Fibroblast of gingiva (primary cell): ENCODE data around the gene KCTD11.

Experiments
- DNase-seq: peaks from one replicate; pipeline ENCODE4 v3.0.0-alpha.2; 2011; ENCODE audit warnings: low read depth

Gene KCTD11

DNA sequence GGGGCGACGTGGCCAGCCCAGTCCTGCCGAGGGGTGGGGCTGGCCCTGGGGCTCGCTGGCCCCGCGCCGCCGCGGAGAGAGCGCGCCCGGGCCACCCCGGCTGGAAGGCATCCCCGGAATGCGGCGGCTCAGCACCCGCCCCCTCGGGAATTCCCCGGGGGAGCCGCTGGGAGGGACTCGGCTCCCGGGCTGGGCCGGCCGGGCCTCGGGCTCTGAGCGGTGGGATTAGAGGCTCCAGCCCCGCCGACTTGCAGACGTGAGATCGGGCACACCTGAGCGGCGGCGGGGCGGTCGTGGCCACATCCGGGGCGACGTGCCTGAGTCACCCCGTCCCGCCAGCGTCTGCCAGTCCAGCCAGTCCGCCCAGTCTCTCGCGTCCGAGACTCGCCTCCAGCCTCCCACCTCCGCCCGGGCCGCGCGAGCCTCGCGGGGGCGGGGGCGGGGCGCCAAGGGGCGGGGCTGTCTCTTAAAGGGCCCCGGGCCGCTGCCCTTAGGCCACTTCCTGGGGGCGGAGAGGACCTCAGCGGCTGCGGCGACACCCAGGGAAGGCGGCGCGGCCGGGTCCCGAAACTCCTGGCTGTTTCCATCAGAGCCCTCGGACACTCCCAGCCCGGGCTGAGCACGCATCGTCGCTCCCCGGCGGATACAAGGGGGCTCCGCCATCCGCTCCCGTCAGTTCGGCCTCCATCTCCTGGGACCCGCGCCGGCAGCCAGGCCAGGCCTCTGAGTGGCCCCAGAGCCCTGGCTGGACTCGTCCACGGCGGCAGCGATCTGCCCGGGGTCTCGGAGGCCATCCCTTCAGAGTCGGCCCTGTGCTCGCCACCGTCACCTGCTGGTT is at the start of gene KCTD11:
TSS of gene KCTD11 (plus strand) at position 498 of the 838 bp plus-strand sequence.
- peak; percentile 93 for DNase-seq

DNA sequence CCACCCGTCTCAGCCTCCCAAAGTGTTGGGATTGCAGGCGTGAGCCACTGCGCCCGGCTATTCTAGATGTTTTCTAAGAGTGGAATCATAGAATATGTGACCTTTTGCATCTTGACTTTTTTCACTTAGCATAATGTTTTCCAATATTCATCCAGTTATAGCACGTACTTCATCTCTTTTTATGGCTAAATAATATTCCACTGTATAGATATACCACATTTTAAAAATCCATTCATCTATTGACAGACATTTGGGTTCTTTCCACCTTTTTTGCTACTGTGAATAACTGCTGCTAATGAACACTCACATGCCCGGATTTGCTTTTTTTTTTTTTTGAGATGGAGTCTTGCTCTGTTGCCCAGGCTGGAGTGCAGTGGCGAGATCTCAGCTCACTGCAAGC is 47.8 kb upstream of the KCTD11 start:
- DNase-seq, result no peak

DNA sequence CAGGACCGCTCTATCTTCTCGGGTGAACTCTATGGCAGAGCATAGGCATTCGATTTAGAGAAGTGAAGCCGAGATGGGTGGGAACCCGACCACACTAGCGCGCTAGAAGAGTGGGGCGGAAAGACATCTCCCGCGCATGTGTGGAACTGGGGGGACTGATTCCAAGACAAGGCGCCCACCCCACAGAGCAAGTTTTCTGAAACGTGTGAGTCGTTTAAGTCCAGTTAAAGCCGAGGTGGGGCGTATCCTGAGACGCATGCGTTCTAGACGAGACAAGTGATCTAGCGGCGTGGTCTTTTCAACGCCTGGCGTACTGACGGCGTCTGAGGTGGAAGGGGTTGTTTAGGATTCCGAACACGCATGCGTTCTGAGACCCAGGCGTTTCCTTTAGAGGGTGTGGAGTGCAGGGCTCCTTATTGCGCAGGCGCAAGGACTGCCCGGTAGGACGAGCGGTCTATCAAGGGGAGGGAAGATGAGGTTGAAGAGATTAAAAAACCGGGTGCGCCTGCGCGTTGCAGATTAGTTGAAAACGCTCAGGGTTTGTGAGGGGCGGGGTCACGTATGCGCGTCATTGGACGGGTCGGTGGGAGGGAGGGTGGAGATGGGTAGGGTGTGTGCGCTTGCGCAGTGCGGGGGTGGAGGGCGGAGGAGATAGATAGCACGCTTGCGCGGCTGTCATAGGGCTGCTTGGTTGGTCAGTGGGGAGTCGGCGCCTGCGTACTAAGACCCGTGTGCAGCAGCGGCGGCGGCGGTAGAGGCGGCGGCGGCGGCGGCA is 44.9 kb upstream of the KCTD11 start, which contains the start of gene EIF5A:
TSS of gene EIF5A (plus strand) at position 718 of the 775 bp plus-strand sequence. CDS start 2,008 bp downstream, outside the sequence.
- DNase-seq, result peak; percentile 100

DNA sequence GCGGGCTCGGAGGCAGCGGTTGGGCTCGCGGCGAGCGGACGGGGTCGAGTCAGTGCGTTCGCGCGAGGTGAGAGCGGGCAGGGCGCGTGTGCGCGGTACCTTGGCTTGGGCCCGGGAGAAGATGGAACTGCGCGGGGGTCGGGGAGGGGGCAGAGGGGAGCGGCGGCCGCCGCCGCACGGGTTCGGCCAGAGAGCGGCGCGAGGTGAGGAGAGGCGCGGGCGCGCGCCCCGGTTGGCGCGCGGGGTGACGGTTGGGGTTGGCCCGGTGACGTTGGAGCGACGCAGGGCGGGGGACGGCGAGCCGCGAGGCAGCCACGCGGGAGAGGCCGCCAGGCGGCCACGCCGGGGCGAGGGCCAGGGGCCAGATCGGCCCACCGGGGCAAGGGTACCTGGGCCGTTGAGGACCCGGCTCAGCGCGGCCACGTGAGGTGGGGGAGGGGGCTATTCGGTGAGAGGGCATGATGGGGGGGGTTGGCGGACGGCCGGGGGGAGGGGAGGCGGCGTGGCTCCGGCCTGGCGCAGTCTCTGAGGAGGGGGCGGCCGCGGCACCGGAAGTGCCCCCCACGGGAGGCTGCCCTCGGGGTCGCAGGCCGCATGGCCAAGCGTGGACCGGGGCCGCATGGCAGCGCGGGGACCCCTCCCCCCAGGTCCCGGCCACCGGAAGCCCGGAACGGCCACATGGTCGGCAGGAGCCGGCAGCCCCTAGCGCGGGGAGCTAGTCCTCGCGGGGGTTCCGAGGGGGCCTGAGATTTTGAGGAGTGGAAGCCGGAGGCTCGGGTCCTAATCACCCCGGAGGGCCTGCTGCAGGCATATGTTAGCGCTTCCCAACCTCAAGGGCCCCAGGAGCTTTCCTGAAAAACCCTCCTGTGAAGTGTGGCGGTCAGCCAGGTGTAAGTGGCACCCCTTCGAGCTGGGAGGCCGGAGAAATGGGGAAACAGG is 44.0 kb upstream of the KCTD11 start:
- peak; percentile 45 for DNase-seq

DNA sequence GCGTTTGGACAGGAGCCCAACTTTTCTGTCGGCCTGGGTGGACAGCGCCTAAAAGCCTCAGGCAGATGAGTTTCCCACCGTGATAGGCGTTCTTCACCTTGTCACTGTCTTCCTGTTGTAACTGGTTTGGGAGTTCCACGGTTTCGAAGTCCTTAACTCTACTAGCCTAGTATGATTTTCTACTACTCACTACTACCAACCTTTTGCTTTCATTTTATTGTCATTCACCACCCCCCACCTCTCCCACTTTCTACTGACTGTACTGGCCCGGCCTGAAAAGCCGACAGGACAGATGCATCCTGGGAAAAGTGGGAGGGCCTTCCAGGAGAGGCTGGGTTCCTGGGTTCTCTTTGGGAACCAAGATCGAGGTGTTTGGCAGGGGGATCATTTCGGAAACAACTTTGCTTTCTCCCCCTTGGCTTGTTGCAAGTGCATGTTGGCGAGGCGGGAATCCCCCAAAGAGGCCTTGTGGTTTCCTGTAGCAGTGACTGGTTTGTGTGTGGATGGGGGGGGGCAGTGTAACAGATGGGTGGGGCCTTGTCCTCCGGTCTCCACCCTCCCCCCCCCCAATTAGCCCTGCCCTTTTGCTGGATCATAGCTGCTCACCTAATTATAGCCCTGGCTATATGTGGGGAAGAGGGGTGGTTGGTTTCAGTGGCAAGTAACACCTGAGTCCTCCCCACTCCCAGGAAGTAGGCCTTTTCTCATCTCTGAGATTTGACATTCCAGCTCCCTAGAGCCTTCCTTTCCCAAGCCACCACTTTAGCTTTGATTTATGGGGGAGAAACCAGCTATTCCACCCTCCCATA is 43.1 kb upstream of the KCTD11 start:
- peak; percentile 72 for DNase-seq

DNA sequence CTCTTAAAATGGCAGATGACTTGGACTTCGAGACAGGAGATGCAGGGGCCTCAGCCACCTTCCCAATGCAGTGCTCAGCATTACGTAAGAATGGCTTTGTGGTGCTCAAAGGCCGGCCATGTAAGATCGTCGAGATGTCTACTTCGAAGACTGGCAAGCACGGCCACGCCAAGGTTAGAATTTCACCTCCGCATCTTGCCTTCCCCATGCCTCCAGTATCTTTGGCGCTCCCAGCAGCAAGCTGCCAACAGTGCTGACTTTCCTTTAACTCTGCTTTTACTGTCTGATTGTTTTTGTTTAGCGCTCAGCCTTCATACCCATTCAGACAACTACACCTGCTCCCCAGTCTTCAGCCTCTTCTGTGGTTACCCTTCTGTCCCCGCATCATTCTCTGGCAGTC is 42.3 kb upstream of the KCTD11 start:
- DNase-seq, result no peak

DNA sequence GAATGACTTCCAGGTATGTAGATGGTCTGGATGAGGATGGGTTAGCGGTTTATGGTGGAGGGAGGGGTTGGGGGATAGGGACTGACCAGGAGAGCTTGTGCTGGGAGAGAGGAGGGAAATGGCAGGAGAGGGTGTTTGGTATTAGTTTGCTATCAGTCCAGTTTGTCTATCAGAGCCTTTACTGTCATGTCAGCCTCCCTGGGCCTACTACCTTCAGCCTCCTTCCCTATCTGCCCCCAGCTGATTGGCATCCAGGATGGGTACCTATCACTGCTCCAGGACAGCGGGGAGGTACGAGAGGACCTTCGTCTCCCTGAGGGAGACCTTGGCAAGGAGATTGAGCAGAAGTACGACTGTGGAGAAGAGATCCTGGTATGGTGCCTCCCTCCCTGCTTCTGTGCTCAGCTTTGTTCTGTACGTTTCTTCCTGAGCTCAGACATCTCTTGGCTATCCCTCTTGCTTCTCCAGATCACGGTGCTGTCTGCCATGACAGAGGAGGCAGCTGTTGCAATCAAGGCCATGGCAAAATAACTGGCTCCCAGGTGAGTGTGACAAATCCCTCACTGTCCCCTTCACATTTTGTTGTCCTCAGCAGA is 40.8 kb upstream of the KCTD11 start:
- no peak for DNase-seq

DNA sequence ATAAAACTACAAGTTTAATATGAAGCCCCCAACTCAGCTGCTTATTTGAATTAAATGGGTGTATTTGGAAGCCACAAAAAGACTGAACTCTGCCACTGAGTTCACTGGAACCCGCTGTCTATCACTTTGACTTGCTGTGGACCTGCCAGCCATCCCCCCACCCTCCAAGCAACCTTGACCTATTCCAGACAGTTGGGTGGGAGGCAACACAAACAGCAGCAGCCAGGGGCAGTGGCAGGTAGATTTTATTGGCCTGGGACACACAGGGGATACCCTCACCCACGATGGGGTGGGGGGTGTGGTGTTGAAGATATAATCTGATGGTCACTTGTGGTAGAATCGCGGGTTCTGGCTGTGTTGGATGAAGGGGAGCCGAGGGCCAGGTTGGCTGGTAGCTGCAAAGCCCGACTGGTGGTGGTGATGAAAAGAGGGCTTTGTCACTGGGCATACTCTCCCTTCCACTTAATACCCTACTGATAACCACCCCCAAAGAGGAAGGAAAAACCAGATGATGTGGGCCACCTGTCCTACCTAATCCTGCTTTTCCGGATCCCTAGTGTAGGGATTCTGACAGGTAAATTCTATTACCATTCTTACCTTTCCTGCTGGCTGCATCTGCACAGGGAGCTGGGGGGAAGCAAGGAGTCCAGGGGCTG is 39.4 kb upstream of the KCTD11 start:
- no peak for DNase-seq

DNA sequence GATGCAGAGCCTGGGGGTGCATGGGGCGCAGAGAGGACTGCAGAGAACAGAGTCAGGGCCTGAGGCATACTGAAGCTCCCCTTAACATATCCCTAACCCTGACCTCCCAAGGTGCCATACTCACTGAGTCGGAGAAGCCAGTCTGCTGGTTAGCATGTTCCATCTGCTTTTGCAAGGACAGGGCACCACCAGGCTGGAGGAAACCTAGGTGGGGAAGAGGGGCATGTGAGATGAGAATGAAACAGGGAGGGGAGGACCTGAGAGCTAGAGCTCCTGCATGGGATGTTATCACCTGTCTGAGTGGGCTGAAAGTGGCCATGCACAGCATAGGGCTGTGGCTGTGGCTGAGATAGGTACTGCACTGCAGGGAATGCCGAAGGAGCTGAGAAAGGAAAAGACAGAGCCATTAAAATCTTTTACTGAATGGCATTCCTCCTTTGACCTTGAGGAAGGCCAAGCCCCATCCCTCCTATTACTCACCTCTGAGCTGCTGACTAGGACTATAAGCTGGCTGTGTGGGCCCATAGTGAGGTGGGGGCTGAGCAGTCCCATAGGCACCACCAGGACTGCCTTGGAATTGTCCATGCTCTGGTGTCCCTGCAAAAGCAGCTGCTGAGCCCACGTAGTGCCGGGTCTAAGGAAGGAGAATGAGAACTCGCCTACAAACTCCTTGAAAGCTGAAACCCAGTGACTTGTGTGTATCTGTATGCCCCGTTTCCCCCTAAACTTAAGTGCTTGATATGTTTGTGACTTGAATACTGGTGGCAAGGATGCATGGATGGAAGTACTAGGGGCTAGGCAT is 38.7 kb upstream of the KCTD11 start:
- no peak for DNase-seq

DNA sequence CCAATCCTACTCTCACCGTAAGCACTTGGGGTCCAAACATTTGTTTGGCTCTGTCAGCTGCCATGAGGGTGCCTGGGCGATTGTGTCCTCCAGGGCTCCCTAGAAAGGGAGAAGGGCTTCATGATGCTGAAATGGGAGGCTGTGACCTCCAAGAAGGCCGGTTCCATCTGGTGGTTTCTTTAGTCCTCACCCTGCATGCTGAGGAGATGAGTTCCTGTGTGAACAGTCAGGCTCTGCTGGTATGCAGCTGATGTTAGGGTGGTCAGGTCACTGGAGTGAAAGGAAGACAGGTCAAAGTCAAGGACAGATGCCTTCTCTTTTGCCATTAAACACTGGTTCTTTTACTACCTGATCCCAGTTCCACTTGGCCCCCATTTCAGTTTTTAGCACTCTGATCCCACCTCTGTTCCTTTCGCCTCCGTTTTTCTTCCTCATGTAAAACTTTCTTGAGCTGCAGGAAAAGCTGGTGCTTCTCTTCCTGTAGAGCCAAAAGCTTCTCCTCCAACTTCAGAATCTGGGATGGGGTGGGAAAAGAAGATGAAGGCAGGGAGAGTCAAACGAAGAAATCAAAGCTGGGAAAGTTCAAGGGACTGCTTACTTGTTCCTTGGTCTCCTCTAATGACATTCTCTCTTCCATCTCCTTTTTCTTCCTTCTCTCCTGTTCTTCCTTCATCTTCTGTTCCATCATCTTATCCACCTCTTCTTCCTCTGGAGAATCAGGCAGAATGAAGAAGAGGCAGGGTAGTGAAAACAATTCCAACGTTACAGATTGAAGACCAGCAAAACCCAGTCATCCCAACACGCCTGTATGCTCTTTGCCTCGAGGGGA is 37.9 kb upstream of the KCTD11 start:
- DNase-seq, result no peak

DNA sequence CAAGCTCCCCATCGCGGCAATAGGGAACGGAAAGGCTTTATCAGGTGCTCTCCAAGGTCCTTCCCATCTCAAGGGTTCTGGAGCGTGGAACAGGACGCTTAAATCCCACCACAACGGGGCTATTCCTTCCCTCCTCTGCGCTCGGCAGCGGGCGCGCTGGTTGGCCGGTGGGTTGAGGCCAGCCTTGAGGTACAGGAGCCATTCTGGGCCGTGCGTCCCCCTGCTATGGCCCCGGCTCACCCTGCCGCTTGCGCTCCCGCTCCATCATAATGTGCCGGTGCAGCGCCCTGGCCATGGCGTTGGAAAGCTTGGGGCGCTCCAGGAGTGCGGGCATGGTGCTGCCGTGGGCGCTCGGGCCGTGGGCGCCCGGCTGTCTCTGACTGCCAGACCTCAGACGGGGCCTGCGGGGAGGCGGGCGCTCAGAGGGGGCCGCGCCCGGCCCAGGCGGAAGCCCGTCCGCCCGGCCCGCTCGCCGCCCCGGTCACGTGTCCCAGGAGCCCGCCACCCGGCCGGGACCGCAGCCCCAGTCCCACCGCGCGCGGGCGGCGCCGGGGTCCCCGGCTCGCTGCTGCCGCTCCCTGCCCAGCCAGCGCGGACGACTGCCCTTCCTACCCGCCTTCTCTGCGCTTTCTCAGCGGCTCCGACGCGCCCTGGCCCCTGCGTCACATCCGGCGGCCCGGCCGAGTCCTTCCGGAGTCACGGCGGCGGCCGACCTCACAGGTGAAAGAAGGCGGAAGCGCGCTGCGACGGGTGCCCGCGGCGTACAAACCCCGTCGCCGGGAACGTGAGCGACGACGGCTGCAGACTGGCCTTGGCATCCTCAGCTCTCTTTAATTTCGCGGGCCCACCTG is 37.0 kb upstream of the KCTD11 start, which contains the start of gene GPS2:
TSS of gene GPS2 (minus strand) at position 642 of the 851 bp plus-strand sequence. CDS start at position 334, 308 bp downstream.
- DNase-seq, result peak; percentile 69

DNA sequence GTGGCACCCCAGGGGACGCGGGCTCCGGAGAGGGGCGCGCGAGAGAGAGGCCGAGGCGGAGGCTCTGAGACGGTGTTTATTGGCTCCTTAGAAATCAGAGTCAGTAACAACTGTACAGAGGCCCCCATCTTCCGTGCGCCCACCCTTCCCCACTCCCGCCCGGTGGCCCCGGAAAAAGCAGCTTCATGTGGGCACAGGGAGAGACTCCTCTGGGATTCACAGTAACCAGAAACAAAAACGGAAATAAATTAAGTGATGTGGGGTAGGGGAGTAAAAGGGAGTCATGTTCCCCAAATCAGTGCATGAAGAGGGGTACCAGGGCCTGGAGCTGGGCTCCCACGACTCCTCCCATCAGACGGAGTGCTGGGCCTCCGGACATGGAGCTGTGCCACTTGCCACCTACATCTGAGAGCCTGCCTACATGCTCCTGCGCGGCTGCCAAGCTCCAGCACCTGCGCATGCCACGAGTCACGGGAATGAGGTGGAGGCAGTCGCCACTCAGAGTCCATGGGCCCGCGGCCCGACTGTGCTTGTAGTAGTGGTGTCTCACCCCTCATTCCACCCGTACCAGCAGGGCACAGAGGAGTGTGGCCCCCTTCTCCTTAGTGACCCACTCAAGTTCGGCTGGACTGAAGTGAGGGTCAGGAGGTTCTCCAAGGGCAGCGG is 36.3 kb upstream of the KCTD11 start:
- DNase-seq, result no peak

DNA sequence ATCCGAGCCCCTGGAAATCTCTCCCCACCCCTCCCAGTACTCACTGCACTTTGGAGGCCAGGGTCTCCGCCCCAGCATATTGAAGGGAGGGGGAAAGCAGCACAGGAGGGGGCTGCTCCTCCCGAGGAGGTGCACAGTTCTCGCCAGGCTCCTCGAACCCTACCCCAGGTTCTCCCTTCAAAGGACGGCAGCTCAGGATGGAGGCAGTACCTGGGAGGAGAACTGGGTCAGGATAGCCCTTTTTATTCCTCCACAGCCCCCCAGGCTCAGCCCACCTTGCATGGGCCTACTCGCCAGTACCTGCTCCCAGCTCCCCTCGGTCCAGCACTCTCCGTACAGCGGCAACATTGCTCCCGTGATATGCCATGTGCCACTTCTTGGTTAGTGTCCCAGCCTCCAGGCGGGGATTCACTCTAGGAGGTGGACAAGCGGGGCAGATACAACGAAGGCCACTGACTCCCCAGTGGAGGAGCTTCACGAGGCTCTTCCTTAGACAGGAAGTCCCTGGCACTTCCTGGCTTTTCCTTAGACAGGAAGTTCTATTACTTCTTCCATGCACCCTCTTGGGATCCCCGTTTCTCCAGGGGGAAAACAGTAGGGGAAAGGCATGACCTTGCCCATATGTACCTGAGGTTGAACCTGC is 34.7 kb upstream of the KCTD11 start:
- no peak for DNase-seq

DNA sequence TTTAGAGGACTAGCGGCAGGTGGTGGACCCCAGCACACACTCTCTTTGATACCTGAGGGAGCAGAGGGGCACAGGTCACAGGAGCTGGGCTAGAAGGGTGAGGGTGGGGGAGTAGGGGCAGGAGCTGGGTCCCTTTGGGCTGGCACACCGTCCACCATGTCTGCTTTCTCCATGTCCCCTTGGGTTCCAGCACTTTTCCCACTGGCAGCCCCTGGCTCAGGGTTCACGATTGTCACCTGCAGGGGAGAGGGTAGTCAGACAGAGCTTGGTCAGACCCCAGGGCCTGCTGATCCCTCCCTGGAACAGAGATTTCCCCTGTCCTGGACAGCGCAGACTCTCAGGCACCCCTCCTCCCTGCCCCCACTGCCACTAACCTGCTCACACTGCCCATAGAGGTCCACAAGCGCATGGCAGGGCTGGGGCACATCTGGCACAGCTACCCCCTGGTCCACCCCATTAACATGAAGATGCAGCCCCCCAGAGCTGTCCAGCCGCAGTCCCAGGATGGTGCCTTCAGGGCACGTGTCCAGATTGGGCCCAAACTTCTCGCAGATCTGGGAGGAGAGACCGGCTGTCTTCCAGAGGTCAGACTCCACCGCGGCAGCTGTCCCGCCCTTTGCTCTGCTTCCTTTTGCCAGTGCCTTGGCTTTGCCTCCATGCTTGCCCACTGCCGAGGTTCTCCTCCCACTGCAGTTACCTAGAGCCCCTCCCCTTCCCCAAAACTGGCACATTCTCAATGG is 33.7 kb upstream of the KCTD11 start:
- DNase-seq, result no peak

DNA sequence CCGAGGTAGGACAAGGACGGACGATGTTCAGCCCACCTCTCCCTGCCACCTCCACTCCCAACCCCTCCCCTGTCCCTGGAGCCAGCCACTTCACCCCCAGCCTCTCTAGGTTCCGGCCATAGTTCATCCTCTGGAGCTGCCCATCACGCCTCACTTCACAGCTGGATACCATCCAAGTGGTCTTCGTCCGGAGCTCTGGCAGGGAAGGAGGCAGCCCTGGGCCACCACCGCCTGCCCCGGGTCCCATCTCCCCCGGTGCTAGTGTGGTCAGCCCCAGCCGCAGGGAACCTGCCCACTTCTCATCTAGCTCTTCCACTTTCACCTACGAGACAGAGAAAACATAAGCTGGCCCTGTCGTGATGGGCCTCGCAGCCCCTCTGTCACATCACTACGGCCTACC is 30.5 kb upstream of the KCTD11 start:
- DNase-seq, result no peak
